Thyroid gland (tissue), 4 donors: ENCODE measurements around the gene IL4R. TPM values are rescaled to one million over a fixed set of nuclear protein-coding genes. Genes with fewer than 3 reads are reported as not detected.
"Not testable (repeated sequence)": the region's sequence is repeated elsewhere in the genome, so short reads cannot be mapped to it uniquely, and the experiment has no call there.

Experiments used
- DNase-seq, 2 donors: peaks; one replicate each; pipeline ENCODE4 v3.0.0-alpha.2; 2019
- H3K27ac ChIP-seq, 3 donors: fragments of 200-600 bp; sonication (generic); 1 replicate in 2 of 3; 2 replicates in 1 of 3; pipeline ENCODE4 v1.5.1; 2016 to 2019; ENCODE audit warnings: mild to moderate bottlenecking in 1 of 3, moderate library complexity in 1 of 3
- H3K27me3 ChIP-seq: fragments of 200-600 bp; sonication (generic); one replicate; pipeline ENCODE4 v1.5.1; 2019
- H3K36me3 ChIP-seq, 2 donors: fragments of 200-600 bp; sonication (generic); one replicate each; pipeline ENCODE4 v1.5.1; 2016 to 2019
- H3K4me1 ChIP-seq, 2 donors: fragments of 200-600 bp; sonication (generic); one replicate each; pipeline ENCODE4 v1.5.1; 2017 to 2019
- H3K4me3 ChIP-seq, 3 donors: fragments of 200-600 bp; sonication (generic); replicated peaks in 1 of 3; 1 replicate in 2 of 3; 2 replicates in 1 of 3; pipeline ENCODE4 v1.5.1; 2016; ENCODE audit warnings: mild to moderate bottlenecking in 1 of 3
- H3K9me3 ChIP-seq: fragments of 200-600 bp; sonication (generic); one replicate; pipeline ENCODE4 v1.5.1; 2017
- CTCF ChIP-seq, 6 experiments: fragments of 200-600 bp in 3 of 6; fragments of 450-650 bp in 3 of 6; sonication (generic) in 3 of 6; IDR thresholded peaks; one replicate each; pipeline ENCODE4 v1.5.1; 2016 to 2019; ENCODE audit warnings: antibody characterized with exemption in 6 of 6, mild to moderate bottlenecking in 2 of 6, inconsistent platforms in 1 of 6, moderate library complexity in 1 of 6
- POLR2A ChIP-seq, 2 donors: fragments of 450-650 bp; IDR thresholded peaks; one replicate each; pipeline ENCODE4 v1.6.1; 2017; ENCODE audit warnings: antibody characterized with exemption in 2 of 2, mild to moderate bottlenecking in 2 of 2, moderate library complexity in 1 of 2
- WGBS, 2 donors: methylation state at CpG; one replicate each; pipeline ENCODE4 v1.1.5; 2017; 5-methylcytosine and 5-hydroxymethylcytosine counted together
- intact Hi-C: fragments of 100-400 bp; cut with DNase I; formaldehyde crosslinking; loops from one replicate; pipeline ENCODE4 v1.15.1; 2023
- total RNA-seq, 4 donors: library from RNA; depleted of rRNA; stranded (reverse); fragments of >200 nt; gene quantifications; one replicate each; pipeline ENCODE4 v1.2.3, GENCODE V29; 2016

The IL4R gene
- total RNA-seq, 4 donors from 2014 or later: 18.5 to 42.5 (median 21.7) TPM

- WGBS, 2 donors: 89 to 92% methylated on average over 11 of the region's 11 CpGs
- no peak overlapping the region for H3K4me3 ChIP-seq
- no peaks in the 10 kb centered on the region for H3K36me3 ChIP-seq
- intact Hi-C loops: no loop called here
- H3K9me3 ChIP-seq: no peaks in the 10 kb centered on the region
- H3K4me1 ChIP-seq: peaks cover 0 to 6% of the 10 kb centered on the region in 2 donors
- H3K27ac ChIP-seq: no peak overlapping the region
- TF ChIP-seq CTCF (IDR thresholded peaks at IDR 0.05) (no peak), POLR2A (IDR thresholded peaks at IDR 0.05) (no peak)
- no peaks in the 10 kb centered on the region for H3K27me3 ChIP-seq
- DNase-seq: no peak
Measured at GRCh38 chr16:27287887-27288286, 25.9 kb upstream of the IL4R start.

- intact Hi-C loops: not testable (repeated sequence)
Measured at GRCh38 chr16:27288313-27288712, 25.5 kb upstream of the IL4R start.

GRCh38 chr16:27289669-27290068, 24.1 kb upstream of the IL4R start:
- Histone ChIP-seq H3K4me1 (peaks cover 0 to 6% of the 10 kb centered on the region in 2 donors), H3K4me3 (no peak overlapping the region), H3K27ac (no peak overlapping the region), H3K27me3 (no peaks in the 10 kb centered on the region), H3K9me3 (no peaks in the 10 kb centered on the region), H3K36me3 (no peaks in the 10 kb centered on the region)
- 78 to 87% methylated on average over 6 of the region's 6 CpGs for WGBS, 2 donors
- TF ChIP-seq POLR2A (IDR thresholded peaks at IDR 0.05): no peak
- no peak for TF ChIP-seq CTCF (IDR thresholded peaks at IDR 0.05)
- intact Hi-C loops: no loop called here
- DNase-seq: no peak

More at GRCh38 chr16:27288313-27288712, 25.5 kb upstream of the IL4R start:
- not testable (repeated sequence) for H3K27me3 ChIP-seq, H3K4me1 ChIP-seq, H3K36me3 ChIP-seq, H3K27ac ChIP-seq, H3K4me3 ChIP-seq, DNase-seq, H3K9me3 ChIP-seq
- WGBS, 2 donors: 79 to 97% methylated on average over 6 of the region's 6 CpGs

- Histone ChIP-seq H3K4me1 (peaks cover 0 to 6% of the 10 kb centered on the region in 2 donors), H3K27me3 (no peaks in the 10 kb centered on the region), H3K4me3 (no peak overlapping the region), H3K9me3 (no peaks in the 10 kb centered on the region), H3K27ac (no peak overlapping the region), H3K36me3 (no peaks in the 10 kb centered on the region)
- intact Hi-C loops: no loop called here
- DNase-seq: no peak
- TF ChIP-seq CTCF (IDR thresholded peaks at IDR 0.05): no peak
- no peak for TF ChIP-seq POLR2A (IDR thresholded peaks at IDR 0.05)
Measured at GRCh38 chr16:27290562-27290961, 23.2 kb upstream of the IL4R start.

GRCh38 chr16:27291106-27291505, 22.7 kb upstream of the IL4R start:
- DNase-seq: no peak
- TF ChIP-seq POLR2A (IDR thresholded peaks at IDR 0.05) (no peak), CTCF (IDR thresholded peaks at IDR 0.05) (no peak)
- Histone ChIP-seq H3K27me3 (no peaks in the 10 kb centered on the region), H3K36me3 (no peaks in the 10 kb centered on the region), H3K4me3 (no peak overlapping the region), H3K27ac (no peak overlapping the region), H3K9me3 (no peaks in the 10 kb centered on the region), H3K4me1 (peaks cover 0 to 6% of the 10 kb centered on the region in 2 donors)
- intact Hi-C loops: no loop called here
- 79 to 85% methylated on average over 5 of the region's 5 CpGs for WGBS, 2 donors

- no peaks in the 10 kb centered on the region for H3K9me3 ChIP-seq
- H3K4me1 ChIP-seq: peaks cover 0 to 3% of the 10 kb centered on the region in 2 donors
- no peak overlapping the region for H3K27ac ChIP-seq
- intact Hi-C loops: no loop called here
- no peak overlapping the region for H3K4me3 ChIP-seq
- no peak for TF ChIP-seq CTCF (IDR thresholded peaks at IDR 0.05)
- no peak for TF ChIP-seq POLR2A (IDR thresholded peaks at IDR 0.05)
- 90 to 94% methylated on average over 4 of the region's 4 CpGs for WGBS, 2 donors
- no peaks in the 10 kb centered on the region for H3K27me3 ChIP-seq
- no peak for DNase-seq
- no peaks in the 10 kb centered on the region for H3K36me3 ChIP-seq
Measured at GRCh38 chr16:27291722-27292240, 22.0 kb upstream of the IL4R start.
